ENCODE measurements around the gene CCNL1.

Gene CCNL1

GRCh38 chr3:157142315-157142714, 17.6 kb downstream of the CCNL1 start:
- H3K27me3 Mint-ChIP-seq = no peaks in the 10 kb centered on the region
- H3K36me3 Mint-ChIP-seq = no peaks in the 10 kb centered on the region
- no peak overlapping the region for H3K4me3 Mint-ChIP-seq
- H3K4me1 Mint-ChIP-seq (ENCODE audit: low read depth) = peaks cover 13% of the 10 kb centered on the region
- no peak overlapping the region for H3K27ac Mint-ChIP-seq
- no peaks in the 10 kb centered on the region for H3K9me3 Mint-ChIP-seq (ENCODE audit: low read depth)

DNA sequence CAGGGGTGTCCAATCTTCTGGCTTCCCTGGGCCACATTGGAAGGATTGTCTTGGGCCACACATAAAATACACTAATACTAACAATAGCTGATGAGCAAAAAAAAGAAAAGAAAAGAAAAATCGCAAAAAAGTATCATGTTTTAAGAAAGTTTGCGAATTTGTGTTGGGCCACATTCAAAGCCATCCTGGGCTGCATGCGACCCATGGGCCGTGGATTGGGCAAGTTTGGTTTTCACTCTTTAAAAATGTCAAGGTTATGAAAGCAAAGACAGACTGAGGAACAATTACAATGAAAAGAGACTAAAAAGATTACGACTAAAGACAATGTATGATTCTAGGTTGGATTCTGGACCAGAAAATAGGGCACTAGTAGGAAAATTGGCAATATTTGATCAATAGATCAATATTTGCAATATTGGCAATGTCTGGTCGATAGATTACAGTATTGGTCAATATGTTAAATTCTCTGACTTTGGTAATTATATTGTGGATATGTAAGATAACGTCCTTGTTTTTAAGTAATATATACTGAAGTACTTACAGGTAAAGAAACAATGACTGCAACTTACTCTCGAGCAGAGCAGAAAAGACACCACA, 19.9 kb downstream of the CCNL1 start:
- H3K4me1 Mint-ChIP-seq (ENCODE audit: low read depth) = peaks cover 10% of the 10 kb centered on the region
- H3K27ac Mint-ChIP-seq = peak overlapping the region; percentile 34
- H3K36me3 Mint-ChIP-seq = no peaks in the 10 kb centered on the region
- no peaks in the 10 kb centered on the region for H3K9me3 Mint-ChIP-seq (ENCODE audit: low read depth)
- H3K4me3 Mint-ChIP-seq = no peak overlapping the region
- no peaks in the 10 kb centered on the region for H3K27me3 Mint-ChIP-seq

- Mint-ChIP-seq H3K4me1 (ENCODE audit: low read depth) (peaks cover 22% of the 10 kb centered on the region), H3K9me3 (ENCODE audit: low read depth) (no peaks in the 10 kb centered on the region), H3K4me3 (no peak overlapping the region), H3K27ac (peak overlapping the region; percentile 46), H3K27me3 (no peaks in the 10 kb centered on the region), H3K36me3 (no peaks in the 10 kb centered on the region)
Observed at GRCh38 chr3:157136647-157137387, 23.1 kb downstream of the CCNL1 start.

- H3K27ac Mint-ChIP-seq = peak overlapping the region; percentile 47
- H3K4me1 Mint-ChIP-seq (ENCODE audit: low read depth) = peaks cover 30% of the 10 kb centered on the region
- no peaks in the 10 kb centered on the region for H3K27me3 Mint-ChIP-seq
- no peaks in the 10 kb centered on the region for H3K36me3 Mint-ChIP-seq
- H3K4me3 Mint-ChIP-seq = no peak overlapping the region
- H3K9me3 Mint-ChIP-seq (ENCODE audit: low read depth) = no peaks in the 10 kb centered on the region
Observed at GRCh38 chr3:157135671-157136396, 24.1 kb downstream of the CCNL1 start.

GRCh38 chr3:157134620-157135191, 25.2 kb downstream of the CCNL1 start:
- H3K27ac Mint-ChIP-seq = no peak overlapping the region
- H3K4me3 Mint-ChIP-seq = no peak overlapping the region
- H3K36me3 Mint-ChIP-seq = no peaks in the 10 kb centered on the region
- H3K27me3 Mint-ChIP-seq = no peaks in the 10 kb centered on the region
- peaks cover 40% of the 10 kb centered on the region for H3K4me1 Mint-ChIP-seq (ENCODE audit: low read depth)
- H3K9me3 Mint-ChIP-seq (ENCODE audit: low read depth) = no peaks in the 10 kb centered on the region

DNA sequence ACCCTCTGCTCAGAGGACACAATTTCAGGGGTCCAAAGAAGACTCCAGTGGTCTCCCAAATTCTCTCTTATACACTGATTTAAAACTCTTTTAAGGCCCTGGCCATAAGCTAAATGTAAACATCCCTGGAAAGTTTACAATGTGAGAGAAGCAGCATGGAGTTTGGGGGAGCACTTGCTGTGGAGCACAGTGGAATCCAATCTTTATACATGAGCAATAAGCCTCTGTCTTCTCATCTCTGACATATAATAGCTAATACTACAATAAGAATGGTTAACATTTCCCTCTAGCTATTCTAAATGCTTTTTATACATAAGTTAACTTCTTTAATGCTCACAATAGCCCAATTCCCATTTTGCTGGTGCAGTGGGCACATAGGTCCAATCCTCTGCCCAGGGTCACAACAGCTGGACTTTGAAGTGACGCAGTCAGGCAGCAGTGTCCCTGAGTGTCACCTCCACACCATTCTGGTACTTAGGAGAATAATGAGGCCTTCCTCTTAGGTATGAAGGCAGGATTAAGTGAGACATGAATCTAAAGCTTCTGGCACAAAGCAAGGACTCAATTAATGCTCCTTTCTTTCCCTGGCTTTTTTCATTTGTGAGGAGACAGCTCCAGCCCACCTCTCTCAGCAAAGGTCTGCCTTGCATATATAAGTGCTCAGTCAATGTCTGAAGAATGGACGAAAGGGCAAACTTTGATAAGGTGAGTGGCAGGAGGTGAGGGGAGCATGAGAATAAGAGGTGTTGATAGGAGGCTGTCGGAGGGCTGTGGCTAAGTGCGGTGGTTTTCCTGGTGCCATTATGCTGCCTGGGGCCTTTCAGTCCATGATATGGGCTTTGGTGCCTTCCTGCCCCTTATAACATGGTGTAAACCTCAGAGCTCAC, 26.3 kb downstream of the CCNL1 start:
- Mint-ChIP-seq H3K27ac (no peak overlapping the region), H3K36me3 (no peaks in the 10 kb centered on the region), H3K9me3 (ENCODE audit: low read depth) (no peaks in the 10 kb centered on the region), H3K27me3 (no peaks in the 10 kb centered on the region), H3K4me3 (no peak overlapping the region), H3K4me1 (ENCODE audit: low read depth) (peaks cover 50% of the 10 kb centered on the region)

DNA sequence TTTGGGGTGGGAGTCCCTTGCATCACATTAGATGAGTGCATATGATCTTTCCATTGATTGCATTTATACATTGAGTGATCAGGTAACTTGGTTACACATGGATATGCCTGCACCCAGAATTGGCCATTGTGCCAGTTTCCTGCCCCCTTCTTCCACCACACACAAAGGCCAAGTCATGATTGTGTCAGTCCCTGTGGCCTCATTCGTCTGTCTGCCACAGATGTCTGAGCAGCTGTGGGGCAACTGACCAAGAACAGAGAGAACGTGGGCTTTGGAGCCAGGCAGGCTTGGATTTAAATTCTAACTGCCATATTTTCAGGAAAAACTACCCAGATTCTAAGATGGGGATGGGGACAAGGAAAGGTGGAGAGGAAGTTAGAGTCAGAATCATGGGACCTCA, 27.0 kb downstream of the CCNL1 start:
- Mint-ChIP-seq H3K4me3 (no peak overlapping the region), H3K27ac (no peak overlapping the region), H3K27me3 (no peaks in the 10 kb centered on the region), H3K9me3 (ENCODE audit: low read depth) (no peaks in the 10 kb centered on the region), H3K4me1 (ENCODE audit: low read depth) (peaks cover 55% of the 10 kb centered on the region), H3K36me3 (no peaks in the 10 kb centered on the region)

DNA sequence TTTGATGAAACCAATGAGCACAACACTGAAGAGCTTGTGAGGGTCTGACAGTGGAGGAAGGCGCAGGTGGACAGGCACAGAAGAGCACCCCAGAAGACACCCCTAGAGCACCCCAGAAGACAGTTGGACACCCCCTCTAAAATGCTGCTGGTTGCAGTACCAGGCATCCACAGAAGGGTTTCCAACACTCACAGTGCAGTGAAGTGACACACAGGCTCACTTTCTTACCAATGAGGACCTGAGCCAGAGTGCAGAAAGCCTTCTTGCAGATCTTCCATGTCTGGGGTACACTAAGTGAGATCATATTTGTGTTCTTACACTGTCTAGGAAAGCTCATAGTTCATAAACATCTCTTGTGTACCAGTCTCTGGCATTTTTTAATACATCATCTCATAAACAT, 27.6 kb downstream of the CCNL1 start:
- Mint-ChIP-seq H3K27me3 (no peaks in the 10 kb centered on the region), H3K4me3 (no peak overlapping the region), H3K9me3 (ENCODE audit: low read depth) (no peaks in the 10 kb centered on the region), H3K27ac (peak overlapping the region; percentile 89), H3K36me3 (no peaks in the 10 kb centered on the region), H3K4me1 (ENCODE audit: low read depth) (peaks cover 56% of the 10 kb centered on the region)

- no peak overlapping the region for H3K4me3 Mint-ChIP-seq
- peak overlapping the region; percentile 89 for H3K27ac Mint-ChIP-seq
- peaks cover 59% of the 10 kb centered on the region for H3K4me1 Mint-ChIP-seq (ENCODE audit: low read depth)
- no peaks in the 10 kb centered on the region for H3K27me3 Mint-ChIP-seq
- H3K36me3 Mint-ChIP-seq = no peaks in the 10 kb centered on the region
- no peaks in the 10 kb centered on the region for H3K9me3 Mint-ChIP-seq (ENCODE audit: low read depth)
Observed at GRCh38 chr3:157131861-157132260, 28.1 kb downstream of the CCNL1 start.

DNA sequence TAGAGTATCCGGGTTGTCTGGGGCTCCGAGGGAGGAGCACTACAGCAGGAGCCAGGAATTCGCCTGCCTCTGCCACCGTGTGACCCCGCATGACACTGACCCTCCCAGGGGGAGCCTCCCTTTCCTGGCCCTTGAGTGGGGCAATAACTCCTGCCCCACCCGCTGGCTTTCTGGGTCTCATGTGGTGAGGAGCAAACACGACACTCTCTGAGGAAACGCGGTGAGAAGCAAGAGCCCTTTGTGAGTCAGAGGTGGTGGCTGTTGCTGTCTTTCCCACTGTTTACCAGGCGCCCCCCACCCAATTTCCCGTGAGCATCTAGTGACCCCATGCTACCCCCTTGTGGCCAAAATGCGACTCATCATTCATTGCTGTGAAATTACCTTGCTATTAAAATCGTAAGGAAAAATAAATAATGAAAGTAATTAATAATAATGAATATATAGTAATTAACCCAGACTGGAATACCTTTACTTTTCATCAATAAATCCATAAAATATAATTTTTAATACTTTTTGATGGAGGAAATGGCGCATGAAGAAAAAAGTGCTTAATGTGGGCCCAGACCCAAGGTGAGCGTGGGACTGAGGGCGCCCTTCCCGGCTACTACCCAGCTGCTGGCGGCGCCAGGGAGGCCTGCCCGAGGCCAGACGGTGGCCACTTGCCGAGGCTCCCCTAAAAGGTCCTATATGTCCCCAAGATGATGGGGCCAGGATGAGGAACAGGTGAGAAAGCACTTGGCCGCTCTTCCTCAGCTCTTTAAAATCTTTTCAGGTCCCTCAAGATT, 29.3 kb downstream of the CCNL1 start:
- H3K9me3 Mint-ChIP-seq (ENCODE audit: low read depth) = no peaks in the 10 kb centered on the region
- no peaks in the 10 kb centered on the region for H3K36me3 Mint-ChIP-seq
- H3K4me1 Mint-ChIP-seq (ENCODE audit: low read depth) = peaks cover 62% of the 10 kb centered on the region
- peak overlapping the region; percentile 51 for H3K4me3 Mint-ChIP-seq
- H3K27ac Mint-ChIP-seq = peak overlapping the region; percentile 89
- H3K27me3 Mint-ChIP-seq = no peaks in the 10 kb centered on the region

- H3K27ac Mint-ChIP-seq = peak overlapping the region; percentile 89
- no peaks in the 10 kb centered on the region for H3K27me3 Mint-ChIP-seq
- H3K9me3 Mint-ChIP-seq (ENCODE audit: low read depth) = no peaks in the 10 kb centered on the region
- H3K4me1 Mint-ChIP-seq (ENCODE audit: low read depth) = peaks cover 62% of the 10 kb centered on the region
- H3K36me3 Mint-ChIP-seq = no peaks in the 10 kb centered on the region
- peak overlapping the region; percentile 22 for H3K4me3 Mint-ChIP-seq
Observed at GRCh38 chr3:157129803-157130466, 30.0 kb downstream of the CCNL1 start.

DNA sequence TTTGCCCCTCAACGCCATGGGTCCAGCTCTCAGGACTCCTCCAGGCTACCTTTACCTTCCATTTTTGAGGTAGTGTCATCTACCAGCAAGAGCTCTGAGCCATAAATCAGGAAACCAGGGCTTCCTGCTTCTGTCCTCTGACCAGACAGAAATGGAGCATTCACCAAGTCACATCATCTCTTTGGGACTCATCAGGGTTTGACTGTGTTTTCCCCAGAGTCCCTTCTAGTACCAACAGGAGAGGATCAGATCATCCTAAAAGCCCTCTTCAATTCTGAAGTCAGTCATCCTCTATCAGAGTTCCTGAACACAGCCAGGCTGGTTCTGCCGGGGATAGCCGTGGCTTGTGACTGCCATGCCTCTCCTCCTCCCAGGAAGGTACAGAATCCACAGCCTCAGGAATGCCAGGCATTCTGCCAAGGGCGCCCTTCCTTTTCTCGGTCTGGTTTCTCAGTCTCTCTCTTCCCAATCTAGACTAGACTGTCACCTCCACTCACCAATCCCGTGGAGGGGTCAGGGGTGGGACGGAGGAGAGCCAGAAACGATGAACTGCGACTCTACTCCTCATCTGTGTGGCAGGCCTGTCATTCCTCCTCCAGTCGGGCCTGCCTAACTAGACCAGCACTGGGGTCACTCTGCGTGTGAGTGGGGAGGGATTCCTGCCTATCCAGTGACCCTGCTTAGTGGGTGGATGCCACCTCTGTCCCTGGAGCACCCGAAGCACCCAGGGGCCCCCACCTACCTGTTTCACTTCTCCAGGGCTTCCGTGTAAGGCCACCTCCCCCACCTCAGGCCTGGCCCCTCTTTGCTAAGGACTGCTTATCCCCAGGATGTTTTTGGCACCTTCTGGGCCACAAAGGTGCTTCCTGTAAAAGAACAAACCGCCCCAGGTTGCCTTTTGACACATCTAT, 30.9 kb downstream of the CCNL1 start:
- H3K9me3 Mint-ChIP-seq (ENCODE audit: low read depth) = no peaks in the 10 kb centered on the region
- no peaks in the 10 kb centered on the region for H3K36me3 Mint-ChIP-seq
- H3K4me1 Mint-ChIP-seq (ENCODE audit: low read depth) = peaks cover 63% of the 10 kb centered on the region
- no peaks in the 10 kb centered on the region for H3K27me3 Mint-ChIP-seq
- H3K4me3 Mint-ChIP-seq = peak overlapping the region; percentile 58
- peak overlapping the region; percentile 89 for H3K27ac Mint-ChIP-seq
